ENCODE measurements around the gene AOPEP. TPM values are rescaled to one million over a fixed set of nuclear protein-coding genes. Genes with fewer than 3 reads are reported as not detected.
A peak's percentile ranks its signal among the peaks of the same experiment; 100 is the strongest.

The AOPEP gene
- total and polyA plus RNA-seq, 2 of the 13 experiments (the other 11 are each of a cell fraction or from before 2014, with no cell fraction given): 22.2 to 41.6 TPM

- TF ChIP-seq ZSCAN25 (CRISPR knock-in tag; IDR thresholded peaks at IDR 0.05) (no peak), GATAD2A (CRISPR knock-in tag; IDR thresholded peaks at IDR 0.05) (peak; percentile 93), ZNF10 (CRISPR knock-in tag; IDR thresholded peaks at IDR 0.05; ENCODE audit: borderline replicate concordance, low read depth) (no peak), ZBTB2 (CRISPR knock-in tag; IDR thresholded peaks at IDR 0.05; ENCODE audit: low read depth) (no peak), ZNF784 (CRISPR knock-in tag; IDR thresholded peaks at IDR 0.05; ENCODE audit: borderline replicate concordance) (no peak), FOSL1 (CRISPR knock-in tag; IDR thresholded peaks at IDR 0.05; ENCODE audit: borderline replicate concordance) (peak; percentile 86; the same call in 1 of the 2 replicates), GTF2F1 (IDR thresholded peaks at IDR 0.05; ENCODE audit: low read length) (no peak), TGIF2 (CRISPR knock-in tag; IDR thresholded peaks at IDR 0.05) (no peak), DDIT3 (CRISPR knock-in tag; IDR thresholded peaks at IDR 0.05) (no peak), POLR2G (IDR thresholded peaks at IDR 0.05; ENCODE audit: low read depth, low read length) (peak; percentile 46; the same call in 1 of the 2 replicates), ZC3H4 (CRISPR knock-in tag; IDR thresholded peaks at IDR 0.05; ENCODE audit: borderline replicate concordance) (no peak), ZNF337 (CRISPR knock-in tag; IDR thresholded peaks at IDR 0.05; ENCODE audit: borderline replicate concordance, low read depth) (no peak), ZNF382 (CRISPR knock-in tag; IDR thresholded peaks at IDR 0.05; ENCODE audit: borderline replicate concordance) (no peak)
Measured at GRCh38 chr9:94899464-94900221, 173.1 kb downstream of the AOPEP start (continued).
